HepG2 (cell line): ENCODE measurements around the gene ICAM5. TPM values are rescaled to one million over a fixed set of nuclear protein-coding genes. Genes with fewer than 3 reads are reported as not detected.
A peak's percentile ranks its signal among the peaks of the same experiment; 100 is the strongest.

Source experiments
- AGO1 ChIP-seq: fragments of 200-400 bp; formaldehyde crosslinking; IDR thresholded peaks from 2 replicates; pipeline ENCODE4 v1.6.1; 2017; ENCODE audit warnings: mild to moderate bottlenecking, low read depth, low read length, moderate library complexity; ENCODE audit not compliant: poor library complexity, severe bottlenecking
- EP300 ChIP-seq, 3 experiments: sonication (generic) in 1 of 3; formaldehyde crosslinking in 1 of 3; IDR thresholded peaks; 2 replicates each; pipeline versions ENCODE4 v1.5.1 to v1.6.1; 2011 to 2020; ENCODE audit warnings: low read depth in 2 of 3, low read length in 2 of 3, borderline replicate concordance in 1 of 3, improper control_type of control experiment in 1 of 3, mild to moderate bottlenecking in 1 of 3, missing genetic modification reagents in 1 of 3, moderate library complexity in 1 of 3
- GABPA ChIP-seq, 2 experiments: IDR thresholded peaks; 2 replicates each; pipeline ENCODE4 v1.6.1; 2011 to 2016; ENCODE audit warnings: low read depth in 2 of 2, low read length in 1 of 2, missing biosample characterization in 1 of 2, missing genetic modification characterization in 1 of 2
- HNRNPH1 ChIP-seq: fragments of 200-400 bp; formaldehyde crosslinking; optimal IDR thresholded peaks from 2 replicates; pipeline ENCODE3; 2017; ENCODE audit warnings: mild to moderate bottlenecking, low read depth, low read length
- TAF1 ChIP-seq: sonication (generic); formaldehyde crosslinking; IDR thresholded peaks from 2 replicates; pipeline ENCODE4 v1.4.0; 2020; ENCODE audit warnings: missing genetic modification reagents
- ZBTB8A ChIP-seq: sonication (generic); formaldehyde crosslinking; IDR thresholded peaks from 2 replicates; pipeline ENCODE4 v1.4.0; 2020; ENCODE audit warnings: mild to moderate bottlenecking, low read depth, missing genetic modification reagents, borderline replicate concordance
- ZMYM4 ChIP-seq: sonication (generic); formaldehyde crosslinking; IDR thresholded peaks from 2 replicates; pipeline ENCODE4 v1.8.1; 2023; ENCODE audit warnings: mild to moderate bottlenecking, missing genetic modification reagents
- ZNF543 ChIP-seq: sonication (generic); formaldehyde crosslinking; IDR thresholded peaks from 2 replicates; pipeline ENCODE4 v1.4.0; 2020; ENCODE audit warnings: mild to moderate bottlenecking, missing genetic modification reagents
- polyA plus RNA-seq, 8 experiments: library from polyadenylated mRNA; depleted of rRNA in 3 of 8; stranded (reverse) in 7 of 8; unstranded in 1 of 8; fragments of >200 nt; fragmentation: Illumina TruSeq in 4 of 8; extraction: Trizol in 4 of 8; gene quantifications; 2 replicates each; pipeline versions ENCODE4 v1.2.1 to v1.2.3, GENCODE V29; 2011 to 2016; ENCODE audit warnings: low read depth in 4 of 8, missing spikeins in 1 of 8, mixed read lengths in 1 of 8; ENCODE audit not compliant: insufficient read depth in 1 of 8
- total RNA-seq, 5 experiments: library from RNA; depleted of rRNA; stranded (reverse); fragments of >200 nt; fragmentation: Illumina TruSeq; extraction: Trizol; gene quantifications; 2 replicates each; pipeline ENCODE4 v1.2.3, GENCODE V29; 2016; ENCODE audit warnings: low read depth in 1 of 5
- TF ChIP-seq, protein P1 (sequence below): sonication (generic); formaldehyde crosslinking; IDR thresholded peaks from 2 replicates; pipeline ENCODE4 v1.8.0; 2023; ENCODE audit warnings: mild to moderate bottlenecking, missing genetic modification reagents
- TF ChIP-seq, protein P2 (sequence below): sonication (generic); formaldehyde crosslinking; IDR thresholded peaks from 2 replicates; pipeline ENCODE4 v1.4.0; 2020; ENCODE audit warnings: mild to moderate bottlenecking, missing genetic modification reagents
- TF ChIP-seq, protein P3 (sequence below), 2 experiments: sonication (generic) in 1 of 2; formaldehyde crosslinking in 1 of 2; IDR thresholded peaks; 2 replicates each; pipeline versions ENCODE4 v1.4.0 to v1.6.1; 2016 to 2020; ENCODE audit warnings: borderline replicate concordance in 1 of 2, low read depth in 1 of 2, mild to moderate bottlenecking in 1 of 2, missing genetic modification reagents in 1 of 2

Gene ICAM5
- total and polyA plus RNA-seq, 2 of the 13 experiments (the other 11 are each of a cell fraction or from before 2014, with no cell fraction given), result 0.46 to 1.6 TPM

DNA sequence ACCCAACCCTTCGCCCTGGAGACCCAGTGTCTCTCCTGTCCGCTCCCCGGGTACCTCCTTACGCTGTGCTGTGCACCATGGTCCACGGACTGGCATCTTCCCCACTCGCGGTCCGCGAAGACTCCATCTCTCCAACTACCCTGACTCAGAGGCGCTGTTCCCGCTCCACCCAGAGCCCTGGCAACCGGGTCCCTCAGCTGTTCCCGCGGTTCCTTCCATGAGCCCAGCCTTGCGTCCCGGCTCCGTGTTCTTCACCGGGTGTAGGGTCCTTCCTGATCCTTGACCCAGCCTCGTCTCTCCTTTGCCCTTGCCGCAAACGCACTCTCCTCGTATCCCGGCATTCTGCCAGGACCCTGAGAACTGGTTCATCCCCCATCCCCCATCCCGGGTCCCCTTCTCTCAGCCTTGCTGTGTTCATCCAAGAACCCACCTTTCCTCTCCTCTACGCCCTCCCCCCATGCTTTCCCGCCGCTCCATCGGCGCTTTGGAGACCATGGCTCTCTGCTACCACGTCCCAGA is 664 bp downstream of the ICAM5 start (continued):
- no peak for TF ChIP-seq ZBTB8A (CRISPR knock-in tag)
- no peak for TF ChIP-seq TAF1 (CRISPR knock-in tag)
- TF ChIP-seq GABPA (IDR thresholded peaks at IDR 0.05; ENCODE audit: low read depth, low read length), result no peak
- TF ChIP-seq GABPA (CRISPR knock-in tag; IDR thresholded peaks at IDR 0.05; ENCODE audit: low read depth), result no peak
- TF ChIP-seq HNRNPH1, result no peak
- TF ChIP-seq ZMYM4, result no peak
- TF ChIP-seq, protein P1, sequence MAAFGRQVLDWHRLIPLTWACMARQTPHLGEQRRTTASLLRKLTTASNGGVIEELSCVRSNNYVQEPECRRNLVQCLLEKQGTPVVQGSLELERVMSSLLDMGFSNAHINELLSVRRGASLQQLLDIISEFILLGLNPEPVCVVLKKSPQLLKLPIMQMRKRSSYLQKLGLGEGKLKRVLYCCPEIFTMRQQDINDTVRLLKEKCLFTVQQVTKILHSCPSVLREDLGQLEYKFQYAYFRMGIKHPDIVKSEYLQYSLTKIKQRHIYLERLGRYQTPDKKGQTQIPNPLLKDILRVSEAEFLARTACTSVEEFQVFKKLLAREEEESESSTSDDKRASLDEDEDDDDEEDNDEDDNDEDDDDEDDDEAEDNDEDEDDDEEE, result 0 out of 2 replicates have a peak, but pooled peaks have one; percentile 29
- 0 out of 2 replicates have a peak, but pooled peaks have one; percentile 27 for TF ChIP-seq ZNF543 (CRISPR knock-in tag)
- TF ChIP-seq EP300 (IDR thresholded peaks at IDR 0.05; ENCODE audit: low read depth in 2 of 2, low read length in 2 of 2), result no peak
- TF ChIP-seq EP300 (CRISPR knock-in tag; IDR thresholded peaks at IDR 0.05; ENCODE audit: borderline replicate concordance), result no peak
- TF ChIP-seq, protein P2, sequence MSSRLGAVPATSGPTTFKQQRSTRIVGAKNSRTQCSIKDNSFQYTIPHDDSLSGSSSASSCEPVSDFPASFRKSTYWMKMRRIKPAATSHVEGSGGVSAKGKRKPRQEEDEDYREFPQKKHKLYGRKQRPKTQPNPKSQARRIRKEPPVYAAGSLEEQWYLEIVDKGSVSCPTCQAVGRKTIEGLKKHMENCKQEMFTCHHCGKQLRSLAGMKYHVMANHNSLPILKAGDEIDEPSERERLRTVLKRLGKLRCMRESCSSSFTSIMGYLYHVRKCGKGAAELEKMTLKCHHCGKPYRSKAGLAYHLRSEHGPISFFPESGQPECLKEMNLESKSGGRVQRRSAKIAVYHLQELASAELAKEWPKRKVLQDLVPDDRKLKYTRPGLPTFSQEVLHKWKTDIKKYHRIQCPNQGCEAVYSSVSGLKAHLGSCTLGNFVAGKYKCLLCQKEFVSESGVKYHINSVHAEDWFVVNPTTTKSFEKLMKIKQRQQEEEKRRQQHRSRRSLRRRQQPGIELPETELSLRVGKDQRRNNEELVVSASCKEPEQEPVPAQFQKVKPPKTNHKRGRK (CRISPR knock-in tag), result no peak
- TF ChIP-seq, protein P3, sequence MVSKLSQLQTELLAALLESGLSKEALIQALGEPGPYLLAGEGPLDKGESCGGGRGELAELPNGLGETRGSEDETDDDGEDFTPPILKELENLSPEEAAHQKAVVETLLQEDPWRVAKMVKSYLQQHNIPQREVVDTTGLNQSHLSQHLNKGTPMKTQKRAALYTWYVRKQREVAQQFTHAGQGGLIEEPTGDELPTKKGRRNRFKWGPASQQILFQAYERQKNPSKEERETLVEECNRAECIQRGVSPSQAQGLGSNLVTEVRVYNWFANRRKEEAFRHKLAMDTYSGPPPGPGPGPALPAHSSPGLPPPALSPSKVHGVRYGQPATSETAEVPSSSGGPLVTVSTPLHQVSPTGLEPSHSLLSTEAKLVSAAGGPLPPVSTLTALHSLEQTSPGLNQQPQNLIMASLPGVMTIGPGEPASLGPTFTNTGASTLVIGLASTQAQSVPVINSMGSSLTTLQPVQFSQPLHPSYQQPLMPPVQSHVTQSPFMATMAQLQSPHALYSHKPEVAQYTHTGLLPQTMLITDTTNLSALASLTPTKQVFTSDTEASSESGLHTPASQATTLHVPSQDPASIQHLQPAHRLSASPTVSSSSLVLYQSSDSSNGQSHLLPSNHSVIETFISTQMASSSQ (IDR thresholded peaks at IDR 0.05; ENCODE audit: low read depth), result no peak
- TF ChIP-seq, protein P3 (CRISPR knock-in tag; IDR thresholded peaks at IDR 0.05; ENCODE audit: borderline replicate concordance), result 0 out of 2 replicates have a peak, but pooled peaks have one; percentile 21
- peak; percentile 9 for TF ChIP-seq AGO1
